Testis (tissue), 3 donors: ENCODE data around the gene MAN1C1. TPM values are rescaled to one million over a fixed set of nuclear protein-coding genes. Genes with fewer than 3 reads are reported as not detected.
"Not testable (repeated sequence)": the region's sequence is repeated elsewhere in the genome, so short reads cannot be mapped to it uniquely, and the experiment has no call there.

Experiments
- DNase-seq: peaks from one replicate; pipeline ENCODE4 v3.0.0-alpha.2; 2019
- H3K27ac ChIP-seq, 2 donors: fragments of 200-600 bp; sonication (generic); one replicate each; pipeline ENCODE4 v1.5.1; 2019
- H3K27me3 ChIP-seq: fragments of 200-600 bp; sonication (generic); one replicate; pipeline ENCODE4 v1.5.1; 2019
- H3K36me3 ChIP-seq: fragments of 200-600 bp; sonication (generic); one replicate; pipeline ENCODE4 v1.5.1; 2017; ENCODE audit warnings: low read depth; ENCODE audit errors: missing control alignments
- H3K4me1 ChIP-seq: fragments of 200-600 bp; sonication (generic); one replicate; pipeline ENCODE4 v1.5.1; 2019
- H3K4me3 ChIP-seq, 2 donors: fragments of 200-600 bp; sonication (generic); one replicate each; pipeline ENCODE4 v1.5.1; 2017 to 2019
- H3K9me3 ChIP-seq: fragments of 200-600 bp; sonication (generic); one replicate; pipeline ENCODE4 v1.5.1; 2017
- CTCF ChIP-seq, 3 experiments: fragments of 450-650 bp in 2 of 3; fragments of 200-600 bp in 1 of 3; sonication (generic) in 1 of 3; IDR thresholded peaks; one replicate each; pipeline ENCODE4 v1.5.1; 2016 to 2019; ENCODE audit warnings: antibody characterized with exemption in 3 of 3, mild to moderate bottlenecking in 2 of 3, moderate library complexity in 1 of 3
- POLR2A ChIP-seq: fragments of 450-650 bp; IDR thresholded peaks from one replicate; pipeline ENCODE4 v1.6.1; 2017; ENCODE audit warnings: antibody characterized with exemption, mild to moderate bottlenecking, moderate library complexity
- WGBS, 2 donors: methylation state at CpG; one replicate each; pipeline ENCODE4 v1.1.5; 2018; 5-methylcytosine and 5-hydroxymethylcytosine counted together
- intact Hi-C: fragments of 100-400 bp; cut with DNase I; formaldehyde crosslinking; loops from one replicate; pipeline ENCODE4 v1.15.1; 2023; ENCODE audit warnings: low total_unique reads
- polyA plus RNA-seq: library from polyadenylated mRNA; stranded (reverse); fragments of 350-450 nt; fragmentation: Illumina TruSeq; extraction: RNeasy Lipid Tissue Mini Kit (QIAGEN cat#74804); gene quantifications from one replicate; pipeline ENCODE4 v1.2.3, GENCODE V29; 2014; ENCODE audit warnings: low read depth, low replicate concordance; ENCODE audit not compliant: insufficient read depth
- total RNA-seq, 2 donors: library from RNA; depleted of rRNA; stranded (reverse); fragments of >200 nt; gene quantifications; one replicate each; pipeline ENCODE4 v1.2.3, GENCODE V29; 2016

MAN1C1 gene
- total and polyA plus RNA-seq, 3 donors from 2014 or later = 12.8 to 21.1 (median 14.8) TPM

DNA sequence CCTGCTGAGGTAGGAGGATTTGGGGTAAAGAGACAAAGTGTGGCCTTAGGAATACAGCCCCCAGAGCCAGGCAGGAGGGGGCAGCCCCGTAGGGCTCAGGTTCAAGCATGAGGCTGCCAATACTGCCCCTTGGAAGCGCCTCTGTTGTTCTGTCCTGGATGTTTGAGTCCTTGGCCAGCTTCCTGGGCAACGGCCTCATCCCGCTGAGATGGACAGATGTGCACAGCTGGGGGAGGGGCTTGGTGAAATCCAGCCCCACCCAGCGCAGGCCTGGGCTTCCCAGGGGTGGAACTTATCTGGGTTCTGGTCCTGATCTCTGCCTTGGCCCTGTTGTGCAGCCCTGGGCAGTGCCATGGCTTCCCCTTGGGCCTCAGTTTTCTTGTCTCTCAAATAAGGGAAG, 34.8 kb upstream of the MAN1C1 start:
- WGBS, 2 donors = 74 to 87% methylated on average over 4 to 5 of the region's 5 CpGs
- Histone ChIP-seq H3K27ac (no peak overlapping the region), H3K36me3 (no peaks in the 10 kb centered on the region), H3K4me3 (no peak overlapping the region), H3K9me3 (no peaks in the 10 kb centered on the region), H3K4me1 (no peaks in the 10 kb centered on the region), H3K27me3 (no peaks in the 10 kb centered on the region)
- intact Hi-C loops = no loop called here
- no peak for TF ChIP-seq CTCF (IDR thresholded peaks at IDR 0.05)
- no peak for TF ChIP-seq POLR2A
- no peak for DNase-seq

GRCh38 chr1:25583519-25584370, 32.8 kb upstream of the MAN1C1 start:
- no peak for TF ChIP-seq CTCF (IDR thresholded peaks at IDR 0.05)
- no peak for TF ChIP-seq POLR2A

GRCh38 chr1:25586181-25586588, 30.4 kb upstream of the MAN1C1 start:
- intact Hi-C loops = no loop called here
- H3K36me3 ChIP-seq = no peaks in the 10 kb centered on the region
- no peak overlapping the region for H3K4me3 ChIP-seq
- no peaks in the 10 kb centered on the region for H3K27me3 ChIP-seq
- DNase-seq = no peak
- H3K27ac ChIP-seq = no peak overlapping the region
- H3K9me3 ChIP-seq = no peaks in the 10 kb centered on the region
- H3K4me1 ChIP-seq = peaks cover 3% of the 10 kb centered on the region
- WGBS, 2 donors = 90 to 95% methylated on average over 16 of the region's 16 CpGs
- no peak for TF ChIP-seq POLR2A
- no peak for TF ChIP-seq CTCF (IDR thresholded peaks at IDR 0.05)

More at GRCh38 chr1:25583519-25584370, 32.8 kb upstream of the MAN1C1 start:
- H3K4me3 ChIP-seq = no peak overlapping the region
- intact Hi-C loops = no loop called here
- H3K4me1 ChIP-seq = no peaks in the 10 kb centered on the region
- no peak overlapping the region for H3K27ac ChIP-seq
- H3K27me3 ChIP-seq = no peaks in the 10 kb centered on the region
- WGBS, 2 donors = 88 to 91% methylated on average over 14 of the region's 14 CpGs
- H3K36me3 ChIP-seq = no peaks in the 10 kb centered on the region
- no peaks in the 10 kb centered on the region for H3K9me3 ChIP-seq
- no peak for DNase-seq

GRCh38 chr1:25587290-25587689, 29.3 kb upstream of the MAN1C1 start:
- Histone ChIP-seq H3K27me3 (no peaks in the 10 kb centered on the region), H3K36me3 (no peaks in the 10 kb centered on the region), H3K4me1 (peaks cover 3% of the 10 kb centered on the region), H3K9me3 (no peaks in the 10 kb centered on the region), H3K4me3 (no peak overlapping the region), H3K27ac (no peak overlapping the region)
- intact Hi-C loops = no loop called here
- no peak for DNase-seq
- WGBS, 2 donors = 93 to 94% methylated on average over 8 of the region's 8 CpGs
- TF ChIP-seq CTCF (IDR thresholded peaks at IDR 0.05) = no peak
- no peak for TF ChIP-seq POLR2A

DNA sequence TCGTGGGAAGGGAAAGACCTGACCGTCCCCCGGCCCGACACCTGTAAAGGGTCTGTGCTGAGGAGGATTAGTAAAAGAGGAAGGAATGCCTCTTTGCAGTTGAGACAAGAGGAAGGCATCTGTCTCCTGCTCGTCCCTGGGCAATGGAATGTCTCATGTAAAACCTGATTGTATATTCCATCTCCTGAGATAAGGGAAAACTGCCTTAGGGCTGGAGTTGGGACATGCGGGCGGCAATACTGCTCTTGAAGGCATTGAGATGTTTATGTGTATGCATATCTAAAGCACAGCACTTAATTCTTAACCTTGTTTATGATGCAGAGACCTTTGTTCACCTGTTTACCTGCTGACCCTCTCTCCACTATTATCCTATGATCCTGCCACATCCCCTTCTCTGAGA, 28.4 kb upstream of the MAN1C1 start:
- H3K4me3 ChIP-seq, H3K27me3 ChIP-seq, DNase-seq, H3K9me3 ChIP-seq, H3K4me1 ChIP-seq, H3K36me3 ChIP-seq, intact Hi-C loops, H3K27ac ChIP-seq: not testable (repeated sequence)
- 80 to 81% methylated on average over 7 of the region's 7 CpGs for WGBS, 2 donors

DNA sequence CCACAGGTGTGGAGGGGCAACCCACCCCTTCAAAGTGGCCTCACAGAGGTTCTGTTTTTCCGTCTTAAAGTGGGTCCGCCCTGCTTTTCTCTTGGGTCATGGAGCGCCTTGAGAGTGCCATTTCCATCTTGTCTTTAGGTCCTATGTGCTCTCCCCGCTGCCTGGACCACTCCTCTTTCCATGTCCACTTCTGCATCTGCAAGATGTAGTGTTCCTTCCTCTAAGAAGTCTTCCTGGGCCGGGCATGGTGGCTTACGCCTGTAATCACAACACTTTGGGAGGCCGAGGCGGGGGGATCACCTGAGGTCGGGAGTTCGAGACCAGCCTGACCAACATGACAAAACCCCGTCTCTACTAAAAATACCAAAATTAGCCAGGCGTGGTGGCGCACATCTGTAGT, 27.8 kb upstream of the MAN1C1 start:
- H3K27ac ChIP-seq, H3K4me1 ChIP-seq, DNase-seq, H3K36me3 ChIP-seq, H3K9me3 ChIP-seq, intact Hi-C loops, H3K4me3 ChIP-seq, H3K27me3 ChIP-seq: not testable (repeated sequence)
- 93% methylated on average over 13 of the region's 13 CpGs for WGBS, 2 donors
